Osteocyte (in vitro differentiated cells): ENCODE results near the gene BMPR1A. TPM values are rescaled to one million over a fixed set of nuclear protein-coding genes. Genes with fewer than 3 reads are reported as not detected.

Experiments
- DNase-seq: peaks from one replicate; pipeline ENCODE4 v3.0.0; 2021; ENCODE audit warnings: mixed read lengths; ENCODE audit not compliant: unreplicated experiment; ENCODE audit errors: extremely low spot score
- H3K27ac Mint-ChIP-seq: one replicate; pipeline ENCODE4 v1.8.0; 2021; ENCODE audit warnings: mild to moderate bottlenecking, mixed read lengths; ENCODE audit not compliant: unreplicated experiment
- H3K27me3 Mint-ChIP-seq: one replicate; pipeline ENCODE4 v1.8.0; 2021; ENCODE audit warnings: mixed read lengths; ENCODE audit not compliant: unreplicated experiment
- H3K36me3 Mint-ChIP-seq: one replicate; pipeline ENCODE4 v1.8.0; 2021; ENCODE audit warnings: mixed read lengths; ENCODE audit not compliant: unreplicated experiment
- H3K4me1 Mint-ChIP-seq: one replicate; pipeline ENCODE4 v1.8.0; 2021; ENCODE audit warnings: mixed read lengths; ENCODE audit not compliant: unreplicated experiment
- H3K4me3 Mint-ChIP-seq: one replicate; pipeline ENCODE4 v1.8.0; 2021; ENCODE audit warnings: mild to moderate bottlenecking, moderate library complexity, mixed read lengths; ENCODE audit not compliant: unreplicated experiment
- H3K9me3 Mint-ChIP-seq: one replicate; pipeline ENCODE4 v1.8.0; 2021; ENCODE audit warnings: mixed read lengths; ENCODE audit not compliant: unreplicated experiment
- total RNA-seq: library from RNA; stranded (reverse); gene quantifications from 2 replicates; pipeline ENCODE4 v1.2.1, GENCODE V29; 2021
- TF ChIP-seq, protein P1 (sequence below): fragments of 200-600 bp; sonication (generic); IDR thresholded peaks from 2 replicates; pipeline ENCODE4 v1.5.0; 2021; ENCODE audit warnings: antibody characterized with exemption, mild to moderate bottlenecking, moderate library complexity

The BMPR1A gene
- total RNA-seq, 1 donor from 2014 or later, result 75.5 TPM

- no peaks in the 10 kb centered on the region for H3K27me3 Mint-ChIP-seq
- DNase-seq, result no peak
- no peaks in the 10 kb centered on the region for H3K9me3 Mint-ChIP-seq
- no peak within 1 kb of the TSS for H3K4me3 Mint-ChIP-seq
- H3K4me1 Mint-ChIP-seq, result peaks cover 56% of the 10 kb centered on the region
- no peak within 1 kb of the TSS for H3K27ac Mint-ChIP-seq
- TF ChIP-seq, protein P1, sequence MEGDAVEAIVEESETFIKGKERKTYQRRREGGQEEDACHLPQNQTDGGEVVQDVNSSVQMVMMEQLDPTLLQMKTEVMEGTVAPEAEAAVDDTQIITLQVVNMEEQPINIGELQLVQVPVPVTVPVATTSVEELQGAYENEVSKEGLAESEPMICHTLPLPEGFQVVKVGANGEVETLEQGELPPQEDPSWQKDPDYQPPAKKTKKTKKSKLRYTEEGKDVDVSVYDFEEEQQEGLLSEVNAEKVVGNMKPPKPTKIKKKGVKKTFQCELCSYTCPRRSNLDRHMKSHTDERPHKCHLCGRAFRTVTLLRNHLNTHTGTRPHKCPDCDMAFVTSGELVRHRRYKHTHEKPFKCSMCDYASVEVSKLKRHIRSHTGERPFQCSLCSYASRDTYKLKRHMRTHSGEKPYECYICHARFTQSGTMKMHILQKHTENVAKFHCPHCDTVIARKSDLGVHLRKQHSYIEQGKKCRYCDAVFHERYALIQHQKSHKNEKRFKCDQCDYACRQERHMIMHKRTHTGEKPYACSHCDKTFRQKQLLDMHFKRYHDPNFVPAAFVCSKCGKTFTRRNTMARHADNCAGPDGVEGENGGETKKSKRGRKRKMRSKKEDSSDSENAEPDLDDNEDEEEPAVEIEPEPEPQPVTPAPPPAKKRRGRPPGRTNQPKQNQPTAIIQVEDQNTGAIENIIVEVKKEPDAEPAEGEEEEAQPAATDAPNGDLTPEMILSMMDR, result no peak
- H3K36me3 Mint-ChIP-seq, result no peaks in the 10 kb centered on the region
These were observed 201.2 kb downstream of the BMPR1A start, which contains the start of gene MMRN2 for GRCh38 chr10:86957471-86958115. Gene MMRN2, minus strand, starts transcription at chr10:86957615. Its CDS starts 74 bp downstream, at chr10:86957541.

GRCh38 chr10:86958116-86958900 lies 201.9 kb downstream of the BMPR1A start, which contains the start of gene SNCG:
Gene SNCG, plus strand, starts transcription at chr10:86958599. Its CDS starts 99 bp downstream, at chr10:86958698.
- H3K27me3 Mint-ChIP-seq, result no peaks in the 10 kb centered on the region
- no peaks in the 10 kb centered on the region for H3K9me3 Mint-ChIP-seq
- H3K27ac Mint-ChIP-seq, result peak within 1 kb of the TSS; percentile 75
- DNase-seq, result no peak
- H3K4me1 Mint-ChIP-seq, result peaks cover 56% of the 10 kb centered on the region
- H3K36me3 Mint-ChIP-seq, result no peaks in the 10 kb centered on the region
- TF ChIP-seq, protein P1, result no peak
- H3K4me3 Mint-ChIP-seq, result no peak within 1 kb of the TSS

- Mint-ChIP-seq H3K27me3 (no peaks in the 10 kb centered on the region), H3K9me3 (no peaks in the 10 kb centered on the region), H3K36me3 (no peaks in the 10 kb centered on the region)
These were observed 202.7 kb downstream of the BMPR1A start for GRCh38 chr10:86958901-86959736.

GRCh38 chr10:86959737-86960002 lies 203.3 kb downstream of the BMPR1A start:
- DNase-seq, result no peak
- Mint-ChIP-seq H3K27ac (no peak overlapping the region), H3K36me3 (no peaks in the 10 kb centered on the region), H3K9me3 (no peaks in the 10 kb centered on the region), H3K4me1 (peaks cover 42% of the 10 kb centered on the region), H3K27me3 (no peaks in the 10 kb centered on the region), H3K4me3 (no peak overlapping the region)
- TF ChIP-seq, protein P1, result no peak

More at GRCh38 chr10:86958901-86959736, 202.7 kb downstream of the BMPR1A start:
- Mint-ChIP-seq H3K4me1 (peaks cover 48% of the 10 kb centered on the region), H3K27ac (peak overlapping the region; percentile 75), H3K4me3 (no peak overlapping the region)
- no peak for DNase-seq
- TF ChIP-seq, protein P1, result no peak
